ENCODE data around the gene TBC1D24. TPM values are rescaled to one million over a fixed set of nuclear protein-coding genes. Genes with fewer than 3 reads are reported as not detected.

Gene TBC1D24
- total and polyA plus RNA-seq, 2 experiments from 2014 or later, result 5.4 to 21.0 TPM

DNA sequence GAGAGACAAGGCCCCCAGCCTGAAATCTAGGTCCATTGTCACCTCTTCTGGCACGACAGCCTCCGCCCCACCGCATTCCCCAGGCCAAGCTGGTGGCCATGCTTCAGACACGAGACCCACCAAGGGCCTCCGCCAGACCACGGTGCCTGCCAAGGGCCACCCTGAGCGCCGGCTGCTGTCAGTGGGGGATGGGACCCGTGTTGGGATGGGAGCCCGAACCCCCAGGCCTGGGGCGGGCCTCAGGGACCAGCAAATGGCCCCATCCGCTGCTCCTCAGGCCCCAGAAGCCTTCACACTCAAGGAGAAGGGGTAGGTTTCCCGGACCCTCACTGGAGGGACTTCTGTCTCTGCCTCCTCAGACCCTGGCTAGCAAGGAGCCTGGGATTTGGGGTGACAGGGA lies 14.0 kb upstream of the TBC1D24 start:
- H3K4me2 ChIP-seq, result peak overlapping the region; percentile 98
- peak overlapping the region; percentile 76 for H3K4me3 Mint-ChIP-seq
- H3K4me1 Mint-ChIP-seq, result peaks cover 15% of the 10 kb centered on the region
- H3K27ac ChIP-seq (ENCODE audit: low read depth), result no peak overlapping the region
- H3K9me3 Mint-ChIP-seq, result no peaks in the 10 kb centered on the region
- DNase-seq (ENCODE audit: low spot score) (no peak), ATAC-seq (no peak)
- H3K36me3 Mint-ChIP-seq (ENCODE audit: low read depth), result peaks cover 25% of the 10 kb centered on the region
- no peaks in the 10 kb centered on the region for H3K27me3 ChIP-seq (ENCODE audit: insufficient read depth)
- H3K27ac Mint-ChIP-seq, result no peak overlapping the region
- peaks cover 12% of the 10 kb centered on the region for H3K79me2 ChIP-seq (replicated peaks; ENCODE audit: insufficient read depth)
- no peaks in the 10 kb centered on the region for H3K9me2 ChIP-seq (ENCODE audit: insufficient read depth)
- peaks cover 28% of the 10 kb centered on the region for H3F3A ChIP-seq (replicated peaks; ENCODE audit: low read depth)
- H3K36me3 ChIP-seq (ENCODE audit: insufficient read depth), result no peaks in the 10 kb centered on the region
- TF ChIP-seq JUNB (IDR thresholded peaks at IDR 0.05; ENCODE audit: unreplicated experiment) (no peak), STAT1 (IDR thresholded peaks at IDR 0.05; ENCODE audit: unreplicated experiment) (no peak)
- peak overlapping the region; percentile 87 for H3K4me3 ChIP-seq
- H4K20me1 ChIP-seq (replicated peaks; ENCODE audit: insufficient read depth), result peaks cover 10% of the 10 kb centered on the region; the same call in 1 of the 2 replicates
- H3K27me3 Mint-ChIP-seq (ENCODE audit: insufficient read depth, low read depth, poor library complexity), result peaks cover 17% of the 10 kb centered on the region
- H3K4me1 ChIP-seq (ENCODE audit: insufficient read depth), result peaks cover 11% of the 10 kb centered on the region; the same call in 1 of the 2 replicates
- H2AFZ ChIP-seq, result no peak overlapping the region

GRCh38 chr16:2462031-2462866 lies 12.7 kb upstream of the TBC1D24 start:
- Mint-ChIP-seq H3K9me3 (no peaks in the 10 kb centered on the region), H3K27me3 (ENCODE audit: insufficient read depth, low read depth, poor library complexity) (peaks cover 19% of the 10 kb centered on the region), H3K4me1 (peaks cover 16% of the 10 kb centered on the region), H3K36me3 (ENCODE audit: low read depth) (peaks cover 15% of the 10 kb centered on the region), H3K4me3 (no peak overlapping the region; the same call in 2 of the 3 replicates), H3K27ac (no peak overlapping the region)
- H3K4me1 ChIP-seq (ENCODE audit: insufficient read depth), result peaks cover 11% of the 10 kb centered on the region; the same call in 1 of the 2 replicates
- no peak for ATAC-seq
- H3K79me2 ChIP-seq (replicated peaks; ENCODE audit: insufficient read depth), result peaks cover 12% of the 10 kb centered on the region
- no peaks in the 10 kb centered on the region for H3K9me2 ChIP-seq (ENCODE audit: insufficient read depth)
- DNase-seq (ENCODE audit: low spot score), result no peak
- no peaks in the 10 kb centered on the region for H3K27me3 ChIP-seq (ENCODE audit: insufficient read depth)
- no peak overlapping the region for H2AFZ ChIP-seq
- no peak overlapping the region for H3K27ac ChIP-seq (ENCODE audit: low read depth)
- H3K36me3 ChIP-seq (ENCODE audit: insufficient read depth), result no peaks in the 10 kb centered on the region
- H4K20me1 ChIP-seq (replicated peaks; ENCODE audit: insufficient read depth), result peaks cover 10% of the 10 kb centered on the region; the same call in 1 of the 2 replicates
- H3K4me2 ChIP-seq, result no peak overlapping the region
- peaks cover 29% of the 10 kb centered on the region for H3F3A ChIP-seq (replicated peaks; ENCODE audit: low read depth)
- no peak overlapping the region for H3K4me3 ChIP-seq
- TF ChIP-seq, protein P1, sequence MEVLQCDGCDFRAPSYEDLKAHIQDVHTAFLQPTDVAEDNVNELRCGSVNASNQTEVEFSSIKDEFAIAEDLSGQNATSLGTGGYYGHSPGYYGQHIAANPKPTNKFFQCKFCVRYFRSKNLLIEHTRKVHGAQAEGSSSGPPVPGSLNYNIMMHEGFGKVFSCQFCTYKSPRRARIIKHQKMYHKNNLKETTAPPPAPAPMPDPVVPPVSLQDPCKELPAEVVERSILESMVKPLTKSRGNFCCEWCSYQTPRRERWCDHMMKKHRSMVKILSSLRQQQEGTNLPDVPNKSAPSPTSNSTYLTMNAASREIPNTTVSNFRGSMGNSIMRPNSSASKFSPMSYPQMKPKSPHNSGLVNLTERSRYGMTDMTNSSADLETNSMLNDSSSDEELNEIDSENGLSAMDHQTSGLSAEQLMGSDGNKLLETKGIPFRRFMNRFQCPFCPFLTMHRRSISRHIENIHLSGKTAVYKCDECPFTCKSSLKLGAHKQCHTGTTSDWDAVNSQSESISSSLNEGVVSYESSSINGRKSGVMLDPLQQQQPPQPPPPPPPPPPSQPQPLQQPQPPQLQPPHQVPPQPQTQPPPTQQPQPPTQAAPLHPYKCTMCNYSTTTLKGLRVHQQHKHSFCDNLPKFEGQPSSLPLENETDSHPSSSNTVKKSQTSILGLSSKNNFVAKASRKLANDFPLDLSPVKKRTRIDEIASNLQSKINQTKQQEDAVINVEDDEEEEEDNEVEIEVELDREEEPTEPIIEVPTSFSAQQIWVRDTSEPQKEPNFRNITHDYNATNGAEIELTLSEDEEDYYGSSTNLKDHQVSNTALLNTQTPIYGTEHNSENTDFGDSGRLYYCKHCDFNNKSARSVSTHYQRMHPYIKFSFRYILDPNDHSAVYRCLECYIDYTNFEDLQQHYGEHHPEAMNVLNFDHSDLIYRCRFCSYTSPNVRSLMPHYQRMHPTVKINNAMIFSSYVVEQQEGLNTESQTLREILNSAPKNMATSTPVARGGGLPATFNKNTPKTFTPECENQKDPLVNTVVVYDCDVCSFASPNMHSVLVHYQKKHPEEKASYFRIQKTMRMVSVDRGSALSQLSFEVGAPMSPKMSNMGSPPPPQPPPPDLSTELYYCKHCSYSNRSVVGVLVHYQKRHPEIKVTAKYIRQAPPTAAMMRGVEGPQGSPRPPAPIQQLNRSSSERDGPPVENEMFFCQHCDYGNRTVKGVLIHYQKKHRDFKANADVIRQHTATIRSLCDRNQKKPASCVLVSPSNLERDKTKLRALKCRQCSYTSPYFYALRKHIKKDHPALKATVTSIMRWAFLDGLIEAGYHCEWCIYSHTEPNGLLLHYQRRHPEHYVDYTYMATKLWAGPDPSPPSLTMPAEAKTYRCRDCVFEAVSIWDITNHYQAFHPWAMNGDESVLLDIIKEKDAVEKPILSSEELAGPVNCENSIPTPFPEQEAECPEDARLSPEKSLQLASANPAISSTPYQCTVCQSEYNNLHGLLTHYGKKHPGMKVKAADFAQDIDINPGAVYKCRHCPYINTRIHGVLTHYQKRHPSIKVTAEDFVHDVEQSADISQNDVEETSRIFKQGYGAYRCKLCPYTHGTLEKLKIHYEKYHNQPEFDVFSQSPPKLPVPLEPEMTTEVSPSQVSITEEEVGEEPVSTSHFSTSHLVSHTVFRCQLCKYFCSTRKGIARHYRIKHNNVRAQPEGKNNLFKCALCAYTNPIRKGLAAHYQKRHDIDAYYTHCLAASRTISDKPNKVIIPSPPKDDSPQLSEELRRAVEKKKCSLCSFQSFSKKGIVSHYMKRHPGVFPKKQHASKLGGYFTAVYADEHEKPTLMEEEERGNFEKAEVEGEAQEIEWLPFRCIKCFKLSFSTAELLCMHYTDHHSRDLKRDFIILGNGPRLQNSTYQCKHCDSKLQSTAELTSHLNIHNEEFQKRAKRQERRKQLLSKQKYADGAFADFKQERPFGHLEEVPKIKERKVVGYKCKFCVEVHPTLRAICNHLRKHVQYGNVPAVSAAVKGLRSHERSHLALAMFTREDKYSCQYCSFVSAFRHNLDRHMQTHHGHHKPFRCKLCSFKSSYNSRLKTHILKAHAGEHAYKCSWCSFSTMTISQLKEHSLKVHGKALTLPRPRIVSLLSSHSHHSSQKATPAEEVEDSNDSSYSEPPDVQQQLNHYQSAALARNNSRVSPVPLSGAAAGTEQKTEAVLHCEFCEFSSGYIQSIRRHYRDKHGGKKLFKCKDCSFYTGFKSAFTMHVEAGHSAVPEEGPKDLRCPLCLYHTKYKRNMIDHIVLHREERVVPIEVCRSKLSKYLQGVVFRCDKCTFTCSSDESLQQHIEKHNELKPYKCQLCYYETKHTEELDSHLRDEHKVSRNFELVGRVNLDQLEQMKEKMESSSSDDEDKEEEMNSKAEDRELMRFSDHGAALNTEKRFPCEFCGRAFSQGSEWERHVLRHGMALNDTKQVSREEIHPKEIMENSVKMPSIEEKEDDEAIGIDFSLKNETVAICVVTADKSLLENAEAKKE (CRISPR knock-in tag; IDR thresholded peaks at IDR 0.05), result no peak
- TF ChIP-seq, protein P2, sequence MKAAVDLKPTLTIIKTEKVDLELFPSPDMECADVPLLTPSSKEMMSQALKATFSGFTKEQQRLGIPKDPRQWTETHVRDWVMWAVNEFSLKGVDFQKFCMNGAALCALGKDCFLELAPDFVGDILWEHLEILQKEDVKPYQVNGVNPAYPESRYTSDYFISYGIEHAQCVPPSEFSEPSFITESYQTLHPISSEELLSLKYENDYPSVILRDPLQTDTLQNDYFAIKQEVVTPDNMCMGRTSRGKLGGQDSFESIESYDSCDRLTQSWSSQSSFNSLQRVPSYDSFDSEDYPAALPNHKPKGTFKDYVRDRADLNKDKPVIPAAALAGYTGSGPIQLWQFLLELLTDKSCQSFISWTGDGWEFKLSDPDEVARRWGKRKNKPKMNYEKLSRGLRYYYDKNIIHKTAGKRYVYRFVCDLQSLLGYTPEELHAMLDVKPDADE (IDR thresholded peaks at IDR 0.05), result no peak
- TF ChIP-seq EZH2 (IDR thresholded peaks at IDR 0.05; ENCODE audit: low read depth, unreplicated experiment), result no peak
- TF ChIP-seq EZH2phosphoT487 (IDR thresholded peaks at IDR 0.05; ENCODE audit: unreplicated experiment), result no peak
- no peak for TF ChIP-seq ZNF331 (CRISPR knock-in tag; IDR thresholded peaks at IDR 0.05; ENCODE audit: low read depth)
- TF ChIP-seq REST (IDR thresholded peaks at IDR 0.05; ENCODE audit: unreplicated experiment), result no peak
- no peak for TF ChIP-seq JUNB (IDR thresholded peaks at IDR 0.05; ENCODE audit: unreplicated experiment)
